Endothelial cell of umbilical vein (primary cell): Measurements from ENCODE around the gene ASL.
"Not testable (repeated sequence)": the region's sequence is repeated elsewhere in the genome, so short reads cannot be mapped to it uniquely, and the experiment has no call there.

Experiments used
- POLR2AphosphoS5 ChIP-seq: IDR thresholded peaks from 2 replicates; pipeline ENCODE4 v1.6.1; 2012; ENCODE audit warnings: low read depth, mild to moderate bottlenecking, control low read depth, low read length, moderate library complexity; ENCODE audit not compliant: insufficient read depth
- TF ChIP-seq, protein P1 (sequence below), 2 donors: IDR thresholded peaks; 1 replicate in 1 of 2; 2 replicates in 1 of 2; pipeline ENCODE4 v1.5.1; 2011; ENCODE audit warnings: low read length in 2 of 2, mild to moderate bottlenecking in 2 of 2, moderate library complexity in 2 of 2, control low read depth in 1 of 2, inconsistent platforms in 1 of 2, low read depth in 1 of 2; ENCODE audit not compliant: insufficient read depth in 1 of 2; ENCODE audit errors: extremely low read depth in 1 of 2

DNA sequence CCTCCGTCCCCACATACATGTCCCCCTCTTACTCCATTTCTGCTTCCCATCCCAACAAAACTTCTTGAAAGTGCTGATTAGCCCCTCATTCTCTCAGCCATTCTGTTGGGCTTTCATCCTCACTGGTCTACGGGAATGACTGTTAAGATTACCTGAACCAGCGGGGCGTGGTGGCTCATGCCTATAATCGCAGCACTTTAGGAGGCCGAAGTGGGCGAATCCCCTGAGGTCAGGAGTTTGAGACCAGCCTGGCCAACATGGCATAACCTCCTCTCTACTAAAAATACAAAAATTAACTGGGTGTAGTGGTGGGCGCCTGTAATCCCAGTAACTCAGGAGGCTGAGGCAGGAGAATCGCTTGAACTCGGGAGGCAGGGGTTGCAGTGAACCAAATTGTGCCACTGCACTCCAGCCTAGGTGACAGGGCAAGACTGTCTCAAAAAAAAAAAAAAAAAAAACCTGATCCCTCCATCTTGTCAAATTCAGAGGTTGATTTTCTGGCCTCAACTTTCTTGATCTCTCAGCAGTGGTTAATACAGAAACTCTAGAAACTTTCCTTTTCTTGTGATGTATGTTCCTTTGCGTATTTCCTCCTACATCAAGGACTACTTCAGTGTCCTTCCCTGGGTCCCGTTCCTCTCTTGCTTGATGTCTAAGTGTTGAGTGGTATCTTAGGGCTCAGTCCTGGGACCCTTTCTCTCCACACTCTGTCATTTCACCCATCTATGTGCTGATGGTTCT, 41.2 kb downstream of the ASL start:
- not testable (repeated sequence) for TF ChIP-seq POLR2AphosphoS5
- TF ChIP-seq, protein P1, sequence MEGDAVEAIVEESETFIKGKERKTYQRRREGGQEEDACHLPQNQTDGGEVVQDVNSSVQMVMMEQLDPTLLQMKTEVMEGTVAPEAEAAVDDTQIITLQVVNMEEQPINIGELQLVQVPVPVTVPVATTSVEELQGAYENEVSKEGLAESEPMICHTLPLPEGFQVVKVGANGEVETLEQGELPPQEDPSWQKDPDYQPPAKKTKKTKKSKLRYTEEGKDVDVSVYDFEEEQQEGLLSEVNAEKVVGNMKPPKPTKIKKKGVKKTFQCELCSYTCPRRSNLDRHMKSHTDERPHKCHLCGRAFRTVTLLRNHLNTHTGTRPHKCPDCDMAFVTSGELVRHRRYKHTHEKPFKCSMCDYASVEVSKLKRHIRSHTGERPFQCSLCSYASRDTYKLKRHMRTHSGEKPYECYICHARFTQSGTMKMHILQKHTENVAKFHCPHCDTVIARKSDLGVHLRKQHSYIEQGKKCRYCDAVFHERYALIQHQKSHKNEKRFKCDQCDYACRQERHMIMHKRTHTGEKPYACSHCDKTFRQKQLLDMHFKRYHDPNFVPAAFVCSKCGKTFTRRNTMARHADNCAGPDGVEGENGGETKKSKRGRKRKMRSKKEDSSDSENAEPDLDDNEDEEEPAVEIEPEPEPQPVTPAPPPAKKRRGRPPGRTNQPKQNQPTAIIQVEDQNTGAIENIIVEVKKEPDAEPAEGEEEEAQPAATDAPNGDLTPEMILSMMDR (IDR thresholded peaks at IDR 0.05; ENCODE audit: extremely low read depth in 1 of 2, insufficient read depth in 1 of 2, low read depth in 1 of 2, low read length in 2 of 2) = not testable (repeated sequence)
